Glomerular endothelial cell (primary cell): ENCODE data around the gene YPEL2. TPM values are rescaled to one million over a fixed set of nuclear protein-coding genes. Genes with fewer than 3 reads are reported as not detected.
A peak's percentile ranks its signal among the peaks of the same experiment; 100 is the strongest.

Experiments used
- DNase-seq: peaks from one replicate; pipeline ENCODE4 v3.0.0-alpha.2; 2011; ENCODE audit warnings: low read depth, low spot score; ENCODE audit errors: extremely low read depth
- total RNA-seq: library from RNA; depleted of rRNA; stranded (reverse); fragments of >200 nt; gene quantifications from 2 replicates; pipeline ENCODE4 v1.2.3, GENCODE V29; 2015

The YPEL2 gene
- total RNA-seq, 1 donor from 2014 or later = 76.7 TPM

DNA sequence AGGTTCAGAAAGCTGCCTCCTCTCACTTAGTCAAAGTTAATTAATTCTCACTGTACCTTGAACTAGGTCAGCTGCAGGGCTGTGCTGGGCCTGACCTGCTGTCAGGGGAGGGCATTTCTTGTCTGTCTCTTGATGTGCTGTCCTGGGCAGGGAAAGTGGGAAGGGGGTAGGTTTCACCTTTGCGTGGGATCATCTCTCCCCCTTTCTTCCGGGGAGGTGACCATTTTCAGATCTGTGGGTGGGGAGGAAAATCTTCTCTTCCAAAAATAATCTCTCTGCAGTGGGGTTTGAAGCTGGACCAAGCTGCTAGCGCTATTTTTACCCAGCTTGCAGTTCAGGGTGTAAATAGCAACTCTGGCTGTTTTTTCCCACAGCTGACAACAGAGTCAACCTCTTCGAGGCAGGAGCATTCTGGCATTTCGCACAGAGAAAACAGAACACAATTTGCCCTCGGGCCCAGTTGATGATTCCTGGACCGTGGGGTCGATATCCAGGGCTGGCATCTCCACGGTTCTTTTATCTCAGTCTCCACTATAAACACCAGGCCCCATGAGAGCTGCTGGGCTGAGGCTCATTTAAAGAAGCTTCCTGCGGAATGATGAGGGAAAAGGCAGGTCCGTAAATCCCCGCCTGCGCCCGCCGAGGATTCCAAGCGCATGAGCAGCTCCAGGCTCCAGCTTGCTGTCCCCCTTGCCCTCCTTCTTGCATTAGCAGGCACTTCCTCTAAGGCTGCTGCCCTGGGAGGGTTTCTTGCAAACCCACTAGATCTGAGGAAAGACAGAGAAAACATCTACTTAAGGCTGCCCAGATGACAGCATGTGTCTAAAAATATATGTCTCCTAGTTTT is 93.9 kb downstream of the YPEL2 start:
- DNase-seq = no peak

DNA sequence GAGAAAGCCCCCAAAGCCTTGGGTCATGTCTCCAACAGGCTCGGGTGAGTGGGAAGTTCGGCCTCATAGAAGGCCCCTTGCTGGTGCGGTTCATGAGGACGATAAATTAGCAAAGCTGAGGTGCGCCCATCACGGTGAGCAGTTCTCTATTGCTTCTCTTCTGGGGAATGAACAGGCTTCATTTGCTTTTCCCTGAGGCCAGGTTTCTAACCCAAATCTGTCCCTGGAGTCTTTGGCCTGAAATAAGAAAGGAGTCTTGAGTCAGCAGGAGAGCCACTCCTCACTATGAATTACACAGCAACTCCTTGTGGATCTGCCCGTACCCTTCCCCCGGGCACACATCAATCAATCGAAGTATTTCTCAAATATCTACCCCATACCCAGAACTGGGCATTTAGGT is 94.6 kb downstream of the YPEL2 start:
- DNase-seq = no peak

DNA sequence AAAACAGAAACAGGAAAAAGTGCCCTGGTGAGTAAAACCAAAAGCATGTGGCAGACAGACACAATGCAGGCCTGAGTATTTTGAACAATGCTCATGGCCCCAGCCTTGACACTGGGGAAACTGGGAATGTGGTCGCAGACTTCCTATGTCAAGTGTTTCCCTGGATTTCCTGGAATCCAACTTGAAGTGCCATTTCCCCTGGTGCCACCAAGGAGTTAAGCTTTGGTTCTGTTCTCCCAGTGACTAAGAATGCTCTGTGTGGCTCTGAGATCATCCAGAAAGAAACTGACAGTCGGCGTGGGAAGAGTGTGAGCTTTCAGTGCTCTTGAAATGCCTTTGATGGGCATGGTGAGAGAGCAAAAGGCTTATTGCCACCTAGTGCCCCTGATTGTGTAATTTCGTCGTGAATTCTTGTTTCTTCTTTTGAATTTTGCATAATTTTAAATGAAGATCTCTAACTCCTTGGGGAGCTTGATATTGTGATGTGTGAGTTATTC is 96.0 kb downstream of the YPEL2 start:
- DNase-seq = peak; percentile 99

DNA sequence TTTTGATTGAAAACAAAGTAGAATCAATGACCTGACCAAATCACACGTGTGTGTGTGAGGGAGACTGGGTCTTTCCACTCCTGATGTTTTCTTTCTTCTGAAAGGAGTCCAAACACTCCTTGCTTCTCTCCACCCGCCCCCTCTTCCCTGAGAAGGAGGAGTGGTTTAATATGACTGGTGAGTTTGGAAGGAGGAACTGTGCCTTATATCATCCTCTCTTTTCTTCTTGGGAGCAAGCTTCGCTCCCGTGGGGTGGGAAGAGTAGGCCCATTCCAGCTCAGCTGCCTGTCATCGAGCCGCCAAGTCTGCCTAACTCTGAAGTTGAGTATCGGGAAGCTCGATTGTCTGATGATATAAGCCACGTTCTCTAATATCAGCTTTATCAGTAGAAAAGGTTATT is 96.5 kb downstream of the YPEL2 start:
- no peak for DNase-seq

DNA sequence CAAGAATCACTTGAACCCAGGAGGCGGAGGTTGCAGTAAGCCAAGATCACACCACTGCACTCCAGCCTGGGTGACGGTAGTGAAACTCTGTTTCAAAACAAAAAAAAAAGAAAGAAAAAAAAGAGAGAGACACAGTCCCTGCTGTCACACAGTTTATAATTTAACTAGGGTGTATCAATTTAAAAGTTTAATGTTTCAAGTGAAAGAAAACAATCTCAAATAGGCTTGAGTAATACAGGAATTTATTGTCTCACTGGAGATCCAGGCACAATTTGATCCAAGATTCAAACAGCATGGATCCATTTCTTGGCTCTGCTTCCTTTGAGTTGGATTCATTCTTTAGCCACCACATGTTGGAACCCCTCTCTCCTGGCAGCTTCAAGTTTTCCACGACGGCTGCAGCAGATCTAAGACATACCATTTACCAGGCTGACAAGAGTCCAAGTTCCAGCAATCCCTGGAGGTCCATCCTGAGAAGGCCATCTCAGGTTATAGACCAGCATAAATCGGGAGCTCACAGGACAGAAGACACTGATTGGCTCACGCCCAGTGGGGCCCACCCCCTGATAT is 97.5 kb downstream of the YPEL2 start:
- no peak for DNase-seq

DNA sequence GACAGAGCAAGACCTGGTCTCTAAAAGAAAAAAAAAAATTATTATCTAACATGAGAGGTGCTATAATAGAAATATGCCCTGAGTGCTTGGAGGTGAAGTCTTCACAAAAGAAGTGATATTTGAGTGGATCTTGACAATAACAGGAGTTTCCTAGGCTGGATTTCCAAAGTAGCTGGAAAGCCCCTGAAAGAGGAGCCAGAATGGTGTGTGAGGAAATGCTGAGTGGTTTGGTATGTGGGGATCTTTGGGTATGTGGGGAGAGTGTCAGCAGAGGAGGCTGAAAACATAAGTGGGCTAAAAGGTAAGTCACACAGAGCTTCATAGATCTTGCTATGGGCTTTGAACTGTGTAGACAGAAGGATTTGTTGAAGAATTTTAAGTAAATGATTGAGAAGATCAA is 100.1 kb downstream of the YPEL2 start:
- DNase-seq = no peak

DNA sequence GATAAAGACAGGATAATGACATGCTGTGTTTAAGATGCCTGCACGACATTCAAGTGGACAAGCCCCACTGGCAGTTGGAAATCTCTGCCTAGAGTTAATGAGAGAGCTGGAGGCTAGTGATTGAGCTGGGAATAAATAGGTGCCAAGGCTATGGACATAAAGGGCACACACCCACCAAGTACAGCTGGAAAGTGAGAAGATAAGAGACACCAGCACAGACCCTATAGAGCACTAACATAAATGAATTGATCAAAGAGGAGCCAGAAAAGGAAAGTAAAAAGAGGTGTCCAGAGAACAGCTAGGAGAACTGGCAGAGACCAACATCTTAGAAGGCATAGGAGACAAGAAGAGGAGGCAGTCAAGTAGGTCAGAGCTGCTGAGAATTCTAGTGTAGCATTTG is 101.2 kb downstream of the YPEL2 start:
- no peak for DNase-seq

DNA sequence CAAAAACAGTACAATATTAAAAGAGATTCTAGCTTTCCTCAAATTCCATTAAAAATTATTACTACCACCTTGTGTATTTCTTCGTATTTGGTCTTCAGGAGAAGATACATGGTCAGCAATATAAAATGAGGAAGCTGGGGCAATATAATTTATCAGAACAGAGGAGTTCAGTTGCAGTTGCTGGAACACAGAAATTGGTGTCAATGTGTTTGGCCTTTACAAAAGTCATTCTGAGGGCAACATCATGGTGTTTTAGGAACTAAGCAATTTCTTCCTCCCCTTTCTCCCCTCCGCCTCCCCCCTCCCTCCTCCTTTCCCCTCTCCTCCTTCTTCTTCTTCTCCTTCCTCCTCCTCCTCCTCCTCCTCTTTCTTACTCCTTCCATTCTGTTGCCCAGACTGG is 102.1 kb downstream of the YPEL2 start:
- no peak for DNase-seq

DNA sequence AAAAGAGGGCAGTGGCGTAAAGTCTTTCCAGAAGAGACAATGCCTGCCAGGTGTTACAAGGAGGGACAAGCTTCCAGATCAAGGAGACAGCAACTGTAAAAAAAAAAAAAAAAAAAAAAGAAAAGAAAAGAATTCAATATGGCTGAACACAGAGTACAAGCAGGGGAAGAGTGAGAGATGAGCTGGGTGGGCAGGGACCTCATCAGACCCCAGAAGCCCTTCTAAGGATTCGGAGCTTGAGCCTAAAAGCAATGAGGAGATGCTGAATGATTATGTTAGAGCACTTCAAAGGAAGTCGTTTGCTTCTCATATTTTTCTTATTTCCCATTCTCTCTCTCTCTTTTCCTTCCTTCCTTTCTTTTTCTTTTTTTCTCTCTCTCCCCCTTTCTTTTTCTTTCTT is 103.0 kb downstream of the YPEL2 start:
- no peak for DNase-seq

DNA sequence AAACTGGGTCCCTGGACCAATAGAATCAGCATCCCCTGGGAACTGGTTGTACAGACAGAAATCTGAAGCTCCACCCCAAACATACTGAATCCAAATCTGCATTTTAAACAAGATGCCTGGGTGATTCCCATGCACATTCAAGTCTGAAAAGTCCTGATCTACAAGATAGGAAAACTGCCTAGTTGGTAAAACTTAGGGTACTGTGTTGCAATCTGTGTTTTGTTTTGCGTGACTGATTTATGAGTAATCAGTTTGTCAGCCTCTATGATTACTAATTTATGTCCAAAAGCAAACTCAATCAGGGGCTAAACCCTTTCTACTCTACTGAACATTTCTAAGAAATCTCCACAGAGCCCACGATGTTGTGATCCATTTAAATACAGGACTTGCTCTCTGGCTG is 103.8 kb downstream of the YPEL2 start:
- no peak for DNase-seq

DNA sequence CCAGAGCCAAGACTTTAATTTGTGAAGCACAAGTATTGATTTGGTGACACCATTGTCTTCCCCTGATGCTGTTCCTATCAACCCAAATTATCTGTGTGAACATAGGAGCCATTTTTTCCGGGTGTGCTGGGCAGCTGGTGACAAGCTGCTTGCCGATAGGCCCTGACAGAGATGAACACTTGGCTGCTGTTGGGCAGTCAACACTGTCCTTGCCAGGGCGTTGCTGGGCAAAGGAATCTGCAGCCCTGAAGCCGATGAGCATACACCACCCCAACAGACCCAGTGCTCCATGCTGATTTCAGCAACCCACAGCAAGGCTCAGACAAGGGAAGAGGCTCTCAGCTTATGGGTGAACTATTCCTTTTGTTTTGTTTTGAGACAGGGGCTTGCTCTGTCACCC is 105.4 kb downstream of the YPEL2 start:
- DNase-seq = no peak

DNA sequence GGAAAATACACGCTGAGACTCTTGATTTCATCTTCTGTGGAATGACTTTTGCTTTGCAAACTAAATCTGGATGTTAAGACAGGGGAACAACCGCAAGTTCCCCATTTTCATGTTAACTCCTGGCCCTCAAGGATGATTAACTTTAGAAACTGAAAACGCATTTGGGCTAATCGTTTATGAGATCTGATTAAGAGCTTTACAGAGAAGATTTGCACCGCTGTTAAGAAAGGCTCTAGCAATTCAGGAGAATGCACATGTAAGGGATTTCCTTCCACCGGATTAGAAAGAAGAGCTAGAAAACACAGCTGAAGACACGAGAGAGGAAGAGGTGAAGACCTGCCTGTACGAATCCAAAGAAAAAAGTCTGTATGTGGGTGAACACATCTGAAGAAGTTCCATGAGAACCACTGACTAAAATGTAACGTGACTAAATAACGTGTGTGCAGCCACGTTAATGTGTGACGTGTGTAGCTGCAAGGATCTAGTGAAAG is 106.4 kb downstream of the YPEL2 start:
- DNase-seq = no peak

DNA sequence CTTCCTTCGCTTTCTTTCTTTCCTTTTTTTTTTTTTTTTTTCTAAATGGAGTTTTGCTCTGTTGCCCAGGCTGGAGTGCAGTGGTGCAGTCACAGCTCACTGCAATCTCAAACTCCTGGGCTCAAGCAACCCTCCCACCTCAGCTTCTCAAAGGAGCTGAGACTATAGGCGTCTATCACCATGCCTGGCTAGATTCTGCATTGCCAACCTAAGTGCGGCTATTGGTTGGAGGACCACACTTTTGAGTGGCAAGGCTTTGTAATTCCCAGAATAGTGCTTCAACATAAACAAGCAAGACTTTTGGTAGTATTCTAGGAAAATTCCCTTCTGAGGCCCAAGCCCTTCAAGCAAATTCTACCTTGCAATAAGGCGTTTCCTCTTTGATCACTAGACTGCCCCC is 107.8 kb downstream of the YPEL2 start:
- no peak for DNase-seq

DNA sequence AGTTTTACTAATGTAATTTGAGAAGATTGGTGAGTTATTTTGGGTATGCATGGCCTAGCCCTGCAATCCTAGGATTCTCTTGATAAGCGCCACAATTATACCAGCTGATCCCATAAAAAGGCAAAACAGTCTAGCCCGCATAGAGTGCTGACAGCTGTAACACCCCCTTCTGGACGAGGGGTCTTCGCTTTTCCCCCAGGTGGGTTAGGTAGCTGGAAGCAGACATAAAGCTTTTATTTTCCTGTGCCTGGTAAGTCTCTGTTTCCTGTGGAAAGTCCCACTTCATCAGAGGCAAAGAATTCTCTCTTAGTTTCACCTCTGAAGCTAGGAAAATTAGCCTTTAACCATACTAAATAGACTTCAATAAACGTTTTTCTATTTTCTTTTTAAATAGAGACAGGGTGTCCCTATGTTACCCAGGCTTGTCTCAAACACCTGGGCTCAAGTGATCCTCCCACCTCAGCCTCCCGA is 108.3 kb downstream of the YPEL2 start:
- no peak for DNase-seq

DNA sequence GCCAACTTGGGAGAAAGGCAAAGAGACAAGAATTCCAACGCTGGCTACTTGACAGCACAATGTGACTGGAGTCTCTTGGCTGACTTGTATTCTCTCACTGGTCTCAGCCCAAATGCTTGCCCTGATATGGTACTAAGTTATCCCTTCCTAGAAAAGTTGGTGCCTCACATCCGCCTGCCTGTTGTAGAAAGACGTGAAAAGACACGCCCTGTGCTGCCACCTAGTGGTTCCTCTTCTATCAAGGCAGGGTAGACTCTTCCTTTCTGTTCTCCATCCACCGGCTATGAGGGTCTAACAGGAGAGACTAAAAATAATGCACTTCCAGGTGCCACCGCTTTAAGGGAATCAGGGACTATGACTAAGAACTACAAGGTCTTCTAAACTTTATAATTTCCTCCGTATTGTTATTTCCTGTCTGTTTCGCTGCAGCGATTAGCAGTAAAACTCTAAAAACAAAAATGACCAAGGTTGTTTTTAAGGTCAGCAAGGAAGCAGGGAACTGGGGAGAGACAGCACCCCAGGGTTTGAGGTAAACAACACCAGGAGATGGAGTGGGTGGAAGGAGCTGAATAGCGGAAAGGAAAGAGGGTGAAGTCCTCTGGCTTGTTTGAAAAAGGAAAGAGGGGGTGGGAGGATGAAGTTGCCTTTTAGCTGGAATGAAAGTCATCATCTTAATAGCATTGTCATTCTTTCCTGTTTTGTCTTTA is 109.5 kb downstream of the YPEL2 start:
- DNase-seq = peak; percentile 97

DNA sequence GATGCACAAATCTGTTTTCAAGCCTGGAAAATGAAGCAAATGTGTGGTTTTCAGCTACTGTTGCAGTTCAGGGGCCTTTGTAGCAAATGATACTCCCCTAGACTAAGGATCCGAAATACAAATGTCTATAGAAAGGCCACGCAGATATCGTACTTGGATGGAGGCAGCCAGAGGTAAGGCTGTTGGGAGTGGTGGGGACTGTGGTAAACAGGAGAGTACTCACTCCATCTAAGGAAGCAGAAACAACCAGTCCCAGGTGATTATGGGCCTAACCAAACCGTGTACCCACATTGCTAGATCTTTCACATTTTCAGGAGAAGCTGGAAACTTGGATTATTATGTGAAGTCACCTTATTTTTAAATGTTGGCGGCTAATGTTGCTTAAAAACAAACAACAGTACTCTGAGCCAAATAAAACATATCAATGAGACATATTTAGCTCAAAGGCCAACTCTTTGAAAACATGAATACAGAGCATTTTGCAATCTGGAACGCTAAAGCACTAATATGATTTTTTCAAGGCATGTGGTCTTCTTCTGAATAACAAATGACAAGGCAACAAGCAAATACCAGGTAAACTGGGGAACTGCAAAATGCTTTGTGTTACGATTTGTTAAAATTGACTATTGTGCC is 110.1 kb downstream of the YPEL2 start:
- no peak for DNase-seq

DNA sequence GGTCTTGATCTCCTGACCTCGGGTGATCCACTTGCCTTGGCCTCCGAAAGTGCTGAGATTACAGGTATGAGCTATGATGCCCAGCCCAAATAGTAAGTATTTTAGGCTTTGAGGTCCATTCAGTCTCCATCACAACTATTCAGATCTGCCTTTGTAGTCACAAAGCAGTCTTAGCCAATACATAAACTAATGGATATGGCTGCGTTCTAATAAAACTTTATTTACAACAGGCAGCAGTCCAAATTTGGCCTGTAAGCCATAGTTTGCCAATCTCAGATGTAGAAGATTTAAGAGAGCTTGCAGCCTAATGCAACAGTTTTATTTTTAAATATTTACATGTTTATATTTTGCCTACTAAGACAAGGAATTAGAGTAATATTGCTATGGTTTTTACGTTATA is 111.7 kb downstream of the YPEL2 start:
- no peak for DNase-seq
